Measurements from ENCODE around the gene FLNB.
A peak's percentile ranks its signal among the peaks of the same experiment; 100 is the strongest.
"Not testable (repeated sequence)": the region's sequence is repeated elsewhere in the genome, so short reads cannot be mapped to it uniquely, and the experiment has no call there.

The FLNB gene

DNA sequence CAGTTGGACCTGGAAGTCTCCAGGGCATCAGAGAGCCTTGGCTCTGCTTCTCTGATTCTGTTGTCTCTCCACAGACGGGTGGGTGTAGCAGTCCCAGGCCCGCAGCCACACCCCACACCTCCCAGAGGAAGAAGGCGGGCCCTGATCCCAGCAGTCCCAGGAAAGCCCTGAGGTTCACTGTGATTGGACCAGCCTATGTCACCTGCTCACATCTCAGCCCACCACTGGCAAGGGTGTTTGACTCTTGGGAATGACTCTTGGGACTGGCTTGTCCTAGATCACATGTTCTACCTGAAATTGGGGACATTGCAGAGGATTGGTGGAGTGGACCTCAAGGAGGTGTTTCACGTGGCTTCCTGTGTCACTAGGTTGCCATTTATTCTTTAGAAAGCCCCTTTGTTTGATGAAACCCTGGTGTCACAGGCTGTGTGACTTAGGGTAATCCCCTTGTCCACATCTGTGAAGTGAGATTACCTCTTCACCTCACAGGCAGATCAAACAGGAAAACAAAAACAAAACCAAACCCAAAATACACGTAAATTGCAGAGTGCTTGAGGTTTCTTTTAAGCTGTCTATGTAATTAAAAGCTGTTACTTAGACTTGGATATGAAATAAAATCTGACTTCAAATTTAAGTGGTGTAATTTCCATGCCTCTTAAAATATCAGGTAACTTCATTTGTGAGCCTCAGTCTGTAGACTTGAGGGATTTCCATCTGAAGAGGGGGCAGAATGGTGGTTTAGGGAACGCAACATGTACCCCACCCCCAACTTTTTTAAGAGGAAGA is 26.7 kb downstream of the FLNB start:
- DNase-seq = no peak

DNA sequence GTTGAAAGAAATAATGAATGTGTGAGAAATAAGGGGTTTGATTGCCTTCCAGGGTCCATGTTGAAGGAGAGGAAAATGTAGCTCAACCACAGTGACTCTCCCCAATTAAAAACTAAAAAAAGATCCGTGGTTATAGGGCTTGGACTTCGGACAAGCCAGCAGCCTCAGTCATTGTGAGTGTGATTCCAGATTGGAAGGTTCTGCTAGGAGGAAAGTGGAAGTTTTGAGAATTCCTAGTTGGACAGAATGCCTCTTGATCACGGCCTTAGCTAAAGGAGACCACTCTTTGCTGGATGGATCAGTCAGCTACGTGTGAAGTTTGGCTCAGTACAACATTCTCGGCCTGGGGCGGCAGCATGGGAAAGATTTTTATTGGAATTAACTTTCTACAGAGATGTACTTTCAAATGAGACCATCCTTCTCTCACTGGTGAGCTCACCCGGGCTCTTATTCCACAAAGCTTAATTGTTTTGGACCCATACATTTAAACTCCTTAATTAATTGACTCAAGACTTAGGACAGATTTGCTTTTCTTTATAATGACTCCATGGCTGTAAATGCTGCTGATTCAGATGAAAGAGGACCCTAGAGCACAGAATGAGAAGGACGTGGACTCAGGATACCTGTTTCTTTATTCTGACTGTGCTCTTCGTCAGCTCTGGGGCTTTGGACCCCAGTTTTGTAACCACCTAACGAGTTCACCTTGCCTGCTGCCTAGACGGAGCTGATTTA is 27.5 kb downstream of the FLNB start:
- no peak for DNase-seq

DNA sequence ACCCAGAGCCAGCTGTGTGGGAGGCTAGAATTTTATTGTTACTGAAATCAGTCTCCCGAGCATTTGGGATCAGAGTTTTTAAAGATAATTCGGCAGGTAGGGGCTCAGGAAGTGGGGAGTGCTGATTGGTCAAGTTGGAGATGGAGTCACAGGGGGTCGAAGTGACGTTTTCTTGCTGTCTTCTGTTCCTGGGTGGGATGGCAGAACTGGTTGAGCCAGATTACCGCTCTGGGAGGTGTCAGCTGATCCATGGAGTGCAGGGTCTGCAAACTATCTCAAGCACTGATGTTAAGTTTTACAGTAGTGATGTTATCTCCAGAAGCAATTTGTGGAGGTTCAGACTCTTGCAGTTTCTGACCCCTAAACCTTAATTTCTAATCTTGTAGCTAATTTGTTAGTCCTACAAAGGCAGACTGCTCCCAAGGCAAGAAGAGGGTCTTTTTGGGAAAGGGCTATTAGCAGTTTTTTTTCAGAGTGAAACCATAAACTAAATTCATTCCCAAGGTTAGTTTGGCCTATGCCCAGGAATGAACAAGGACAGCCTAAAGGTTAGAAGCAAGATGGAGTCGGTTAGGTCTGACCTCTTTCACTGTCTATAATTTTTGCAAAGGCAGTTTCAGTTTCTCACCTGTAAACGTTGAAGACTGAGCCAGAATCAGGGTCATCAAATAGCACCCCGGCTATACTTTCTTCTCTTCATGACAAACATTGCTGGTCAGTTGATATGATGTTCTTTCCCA is 28.2 kb downstream of the FLNB start:
- DNase-seq = no peak

DNA sequence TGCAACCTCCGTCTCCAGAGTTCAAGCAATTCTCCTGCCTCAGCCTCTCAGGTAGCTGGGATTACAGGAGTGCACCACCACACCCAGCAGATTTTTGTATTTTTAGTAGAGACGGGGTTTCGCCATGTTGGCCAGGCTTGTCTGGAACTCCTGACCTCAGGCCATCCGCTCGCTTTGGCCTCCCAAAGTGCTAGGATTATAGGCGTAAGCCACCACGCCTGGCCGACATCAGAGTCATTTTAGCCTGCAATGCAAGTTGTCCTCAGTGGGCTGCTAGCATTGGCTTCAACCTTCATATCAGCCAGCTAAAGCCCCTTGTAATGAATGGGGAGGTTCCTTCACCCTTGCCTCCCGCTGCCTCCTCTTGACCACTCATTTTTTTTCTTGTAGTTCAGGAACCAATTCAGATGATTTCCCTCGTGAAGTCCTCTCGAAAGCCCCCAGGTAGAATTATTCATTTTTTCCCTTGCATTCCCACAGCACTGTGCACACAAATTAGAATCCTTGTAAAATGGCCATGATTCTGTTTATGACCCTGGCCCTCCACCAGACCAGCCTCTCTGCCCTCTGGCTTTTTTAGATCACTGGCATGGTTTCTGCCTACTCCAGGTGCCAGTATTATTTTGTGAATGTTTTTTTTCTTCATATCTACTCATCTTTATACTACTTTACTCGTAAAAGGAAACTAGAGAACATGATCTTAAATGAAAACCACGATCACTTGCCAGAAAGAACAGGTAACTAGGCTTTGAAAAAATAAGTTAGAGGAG is 29.1 kb downstream of the FLNB start:
- no peak for DNase-seq

DNA sequence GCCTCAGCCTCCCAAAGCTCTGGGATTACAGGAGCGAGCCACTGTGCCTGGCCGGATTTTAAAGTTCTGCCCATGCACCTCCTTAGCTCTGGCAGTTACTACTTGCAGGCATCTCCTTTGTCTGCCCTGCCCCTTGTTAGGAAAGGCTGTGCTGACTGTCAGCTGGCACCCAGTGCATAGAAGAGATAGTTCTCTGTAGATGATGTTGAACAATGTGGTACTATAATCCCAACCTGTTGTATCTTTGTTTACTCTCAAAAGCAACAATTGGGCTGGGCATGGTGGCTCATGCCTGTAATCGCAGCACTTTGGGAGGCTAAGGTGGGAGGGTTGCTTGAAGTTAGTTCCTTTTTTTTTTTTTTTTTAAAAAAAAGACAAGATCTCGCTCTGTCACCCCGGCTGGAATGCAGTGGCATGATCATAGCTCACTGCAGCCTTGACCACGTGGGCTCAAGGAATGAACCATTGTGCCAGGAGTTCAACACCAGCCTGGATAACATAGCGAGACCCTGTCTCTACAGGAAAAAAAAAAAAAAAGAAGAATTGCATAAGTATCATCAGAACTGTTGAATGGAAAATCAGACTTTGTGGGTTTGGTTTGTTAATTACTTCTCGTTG is 30.6 kb downstream of the FLNB start:
- DNase-seq = no peak

DNA sequence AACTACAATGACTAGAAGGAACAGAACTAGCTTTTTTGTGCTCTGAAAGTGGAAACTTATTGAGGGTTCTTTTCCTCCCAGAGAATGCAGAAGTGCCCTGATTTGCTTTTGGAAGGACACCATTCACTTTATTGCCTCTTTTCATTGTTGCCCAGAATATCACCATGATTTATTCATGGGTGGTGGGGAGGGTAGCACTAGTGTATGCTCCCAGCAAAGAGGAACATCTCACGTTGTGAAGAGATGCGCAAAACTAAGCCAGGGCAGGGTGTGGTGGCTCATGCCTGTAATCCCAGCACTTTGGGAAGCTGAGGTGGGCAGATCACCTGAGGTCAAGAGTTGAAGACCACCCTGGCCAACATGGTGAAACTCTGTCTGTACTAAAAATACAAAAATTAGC is 31.4 kb downstream of the FLNB start:
- no peak for DNase-seq

DNA sequence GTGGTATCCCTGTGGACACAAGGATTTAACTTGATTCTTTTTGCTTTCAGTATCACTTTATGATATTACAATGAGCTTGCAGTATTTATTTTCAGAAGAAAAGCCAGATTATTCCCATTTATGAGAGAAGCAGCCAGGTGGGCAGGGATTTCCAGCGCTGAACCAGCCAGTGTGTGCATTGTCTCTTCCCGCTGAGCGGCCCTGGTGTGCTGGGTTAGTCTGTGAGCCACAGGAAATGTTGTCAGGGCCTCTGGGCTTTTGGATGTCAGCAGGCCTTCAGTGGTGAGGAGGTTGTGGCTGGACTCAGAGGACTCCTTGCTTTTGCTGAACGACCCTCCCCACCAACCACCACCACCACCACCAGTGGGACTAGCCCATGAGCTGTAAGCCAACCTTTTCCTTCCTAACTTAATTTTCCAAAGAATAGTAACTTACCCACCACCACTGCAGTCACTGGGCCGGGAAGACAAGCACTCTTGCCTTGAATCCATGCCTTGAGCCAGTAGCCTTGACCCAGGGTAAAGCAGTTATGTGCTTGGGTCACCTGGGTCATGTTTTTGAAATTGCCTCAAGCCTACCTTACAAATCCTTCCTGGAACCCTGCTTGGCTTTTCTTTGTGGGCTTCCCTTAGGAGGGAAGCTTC is 33.1 kb downstream of the FLNB start:
- peak; percentile 62 for DNase-seq

DNA sequence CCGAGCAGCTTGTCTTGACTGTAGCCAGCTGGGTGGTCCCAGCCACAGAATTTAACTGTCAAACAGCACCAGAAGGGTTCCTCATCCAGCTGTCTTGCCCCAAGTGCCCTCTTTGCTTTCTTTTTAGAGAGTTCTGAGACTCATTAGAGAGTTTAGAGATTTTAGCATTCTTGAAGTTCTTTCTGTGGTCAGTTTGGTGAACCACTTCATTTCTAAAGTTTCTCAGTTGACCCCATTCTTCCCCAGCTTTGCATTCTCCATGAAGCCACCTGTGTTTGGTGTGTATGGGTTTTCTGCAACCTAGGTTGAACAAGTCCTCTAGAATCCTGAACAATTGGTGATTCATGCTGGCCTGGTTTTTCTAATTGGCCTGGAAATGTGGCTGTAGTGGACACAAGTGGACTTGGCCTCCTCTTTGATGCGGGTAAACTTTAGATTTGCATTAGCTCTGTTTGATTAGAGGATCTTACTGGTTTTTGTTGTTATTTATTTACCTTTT is 33.7 kb downstream of the FLNB start:
- no peak for DNase-seq

DNA sequence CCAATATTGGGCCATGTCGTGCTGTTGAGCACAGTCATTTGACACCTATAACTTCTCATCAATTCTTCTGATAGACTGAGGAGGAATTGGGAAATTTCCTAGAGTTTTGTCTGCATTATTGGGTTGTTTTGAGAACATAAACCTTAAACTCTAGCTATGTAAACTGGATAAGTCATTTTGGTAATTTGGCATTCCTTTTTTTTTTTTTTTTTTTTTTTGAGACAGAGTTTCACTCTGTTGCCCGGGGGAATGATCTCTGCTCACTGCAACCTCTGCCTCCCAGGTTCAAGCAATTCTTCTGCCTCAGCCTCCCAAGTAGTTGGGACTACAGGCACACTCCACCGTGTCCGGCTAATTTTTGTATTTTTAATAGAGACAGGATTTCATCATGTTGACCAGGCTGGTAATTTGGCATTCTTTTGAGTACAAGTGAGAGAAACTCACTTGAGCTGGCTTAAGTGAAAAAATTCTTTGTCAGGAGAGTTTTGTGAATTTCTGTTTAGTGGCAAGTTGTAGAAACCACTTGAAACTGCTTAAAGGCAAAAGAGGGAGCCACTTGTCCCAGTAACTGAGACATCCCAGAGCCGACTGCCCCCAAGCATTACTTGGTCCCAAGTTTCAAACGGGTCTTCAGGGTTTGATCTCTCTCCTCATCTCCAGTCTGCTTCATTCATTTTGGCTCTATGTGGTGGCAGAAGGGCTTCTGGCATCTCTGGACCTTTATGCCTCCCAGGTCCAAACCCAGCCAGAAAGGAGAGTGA is 34.9 kb downstream of the FLNB start:
- DNase-seq = no peak

DNA sequence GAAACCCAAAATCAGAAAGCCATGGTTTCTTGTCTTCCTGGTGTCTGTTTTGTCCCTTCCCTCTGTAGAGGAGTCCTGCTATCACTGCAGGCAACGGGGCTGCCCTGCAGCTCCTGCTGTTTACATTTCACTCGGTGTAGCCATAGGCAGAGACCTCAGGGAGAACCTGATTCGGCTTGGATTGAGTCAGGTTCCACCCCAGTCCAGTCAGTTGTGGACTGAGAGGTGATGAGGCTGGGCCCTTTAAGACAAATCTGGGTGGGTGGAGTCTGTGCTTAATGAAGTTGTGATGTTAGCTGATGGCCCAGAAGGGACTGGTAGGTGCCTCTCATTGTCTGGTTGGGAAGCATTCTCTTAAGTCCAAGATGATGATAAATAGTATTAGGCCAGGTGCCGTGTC is 35.7 kb downstream of the FLNB start:
- DNase-seq = no peak

DNA sequence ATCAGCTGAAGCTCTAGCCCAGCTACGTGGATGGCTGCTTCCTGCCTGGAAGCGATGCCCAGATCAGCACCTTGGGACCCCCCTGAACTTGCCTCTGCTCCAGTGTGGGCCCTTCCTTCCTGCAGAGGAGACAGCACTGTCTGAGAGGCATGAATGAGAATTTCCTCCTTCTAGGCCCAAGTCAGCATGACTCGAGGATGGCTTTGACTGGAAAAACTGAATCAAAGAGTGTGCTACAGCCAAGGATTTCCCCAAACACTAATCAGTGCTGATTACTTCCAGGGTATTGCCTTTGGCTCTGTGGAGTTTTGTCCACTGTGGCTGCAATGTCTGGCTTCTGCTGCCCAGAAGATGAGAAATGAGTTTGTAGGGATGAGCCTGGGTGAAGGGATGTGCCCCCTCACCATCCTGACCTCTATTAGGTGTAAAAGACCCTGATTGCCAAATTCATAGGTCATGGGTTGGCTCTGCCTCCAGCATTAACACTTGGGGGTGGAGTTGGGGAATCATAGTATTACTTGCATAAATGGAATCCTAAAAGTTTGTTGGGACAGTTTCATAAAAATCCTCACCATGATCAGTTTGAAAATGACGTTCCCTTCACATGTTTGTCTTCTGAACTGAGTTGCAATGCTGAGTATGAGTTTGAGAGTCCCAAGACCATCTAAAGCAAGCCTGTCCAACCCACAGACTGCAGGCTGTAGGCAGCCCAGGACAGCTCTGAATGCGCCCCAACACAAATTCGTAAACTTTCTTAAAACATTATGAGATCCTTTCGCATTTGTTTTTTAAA is 36.7 kb downstream of the FLNB start:
- no peak for DNase-seq

DNA sequence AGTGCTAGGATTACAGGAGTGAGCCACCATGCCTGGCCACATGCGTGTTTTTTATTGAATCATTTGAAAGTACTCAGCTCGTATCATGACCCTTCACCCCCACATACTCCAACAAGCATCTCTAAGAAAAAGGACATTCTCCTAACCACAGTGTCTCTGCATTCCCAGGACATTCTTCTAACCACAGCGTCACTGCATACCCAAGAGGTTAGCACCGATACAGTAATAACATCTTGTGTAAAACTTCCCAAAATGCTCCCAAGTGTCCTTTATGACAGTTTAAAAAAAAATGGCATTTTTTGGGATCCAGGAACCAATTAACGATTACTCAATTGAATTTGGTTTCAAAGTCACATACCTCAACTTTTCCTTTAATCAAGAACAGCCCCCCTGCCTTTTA is 39.6 kb downstream of the FLNB start:
- no peak for DNase-seq

DNA sequence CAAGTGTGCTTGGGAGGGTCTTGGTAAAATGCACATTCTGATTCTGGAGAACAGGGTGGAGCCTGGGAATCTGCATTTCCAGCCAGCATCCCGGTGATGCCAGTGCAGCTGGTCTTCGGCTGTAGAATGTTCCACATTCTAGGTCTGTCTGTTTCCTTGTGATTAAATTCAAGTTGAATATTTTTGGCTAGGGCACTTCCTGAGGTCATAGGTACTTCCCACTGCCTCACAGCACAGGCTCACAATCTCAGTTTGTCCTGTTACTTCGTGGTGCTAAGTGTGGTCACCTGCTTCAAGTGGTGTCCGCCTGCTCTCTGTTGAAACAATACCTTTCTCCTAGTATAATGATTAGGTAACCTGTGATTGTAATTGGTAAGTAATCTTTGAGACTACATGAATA is 40.1 kb downstream of the FLNB start:
- DNase-seq = no peak

DNA sequence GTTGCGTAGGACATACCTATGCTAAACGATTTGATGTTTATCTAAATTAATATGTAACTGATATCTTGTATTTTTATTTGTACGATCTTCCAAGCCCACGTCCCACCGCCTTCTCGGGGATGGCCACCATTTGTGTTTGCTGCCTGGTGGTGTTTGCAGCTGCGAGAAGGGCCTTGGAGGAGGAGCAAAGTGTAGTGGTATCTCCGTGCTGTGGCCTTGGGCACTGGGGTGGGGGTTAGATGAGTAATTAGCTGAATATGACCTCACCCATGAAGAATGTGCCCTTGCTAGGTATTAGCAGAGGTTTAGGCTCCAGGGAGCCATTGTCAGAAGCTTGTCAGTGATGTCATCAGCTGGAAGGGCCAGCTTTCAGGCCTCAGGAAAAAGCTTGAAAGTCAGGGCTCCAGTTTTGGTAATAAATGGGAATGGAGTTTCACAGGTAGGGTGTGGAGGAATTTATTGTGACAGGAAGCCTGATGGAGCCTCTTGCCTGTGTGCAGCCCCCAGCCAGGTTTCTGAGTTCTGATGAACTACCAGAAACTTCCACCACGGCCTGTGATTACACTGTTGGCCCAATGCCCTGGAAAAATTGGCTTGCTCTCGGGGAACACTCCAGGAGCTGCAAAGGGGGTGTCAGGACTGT is 41.0 kb downstream of the FLNB start:
- no peak for DNase-seq

DNA sequence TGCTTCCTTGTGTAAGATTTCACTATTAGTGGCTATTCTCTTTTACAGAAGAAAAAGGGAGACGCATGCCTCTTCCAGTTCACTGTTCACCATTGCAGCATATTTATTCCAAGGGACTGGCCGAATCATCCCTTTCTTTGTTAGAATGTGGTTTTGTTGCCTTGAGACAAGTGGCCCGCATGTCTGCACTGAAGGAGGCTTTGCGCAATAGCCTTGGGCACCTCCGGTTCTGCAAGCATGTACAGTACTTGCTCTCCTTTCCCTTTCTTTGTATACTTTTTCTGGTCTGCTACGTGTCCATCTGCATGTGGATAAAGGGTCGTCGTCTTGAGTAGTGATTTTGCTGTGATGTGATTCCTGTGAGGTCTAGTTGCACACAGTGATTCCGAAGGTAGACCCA is 43.0 kb downstream of the FLNB start:
- DNase-seq = no peak

DNA sequence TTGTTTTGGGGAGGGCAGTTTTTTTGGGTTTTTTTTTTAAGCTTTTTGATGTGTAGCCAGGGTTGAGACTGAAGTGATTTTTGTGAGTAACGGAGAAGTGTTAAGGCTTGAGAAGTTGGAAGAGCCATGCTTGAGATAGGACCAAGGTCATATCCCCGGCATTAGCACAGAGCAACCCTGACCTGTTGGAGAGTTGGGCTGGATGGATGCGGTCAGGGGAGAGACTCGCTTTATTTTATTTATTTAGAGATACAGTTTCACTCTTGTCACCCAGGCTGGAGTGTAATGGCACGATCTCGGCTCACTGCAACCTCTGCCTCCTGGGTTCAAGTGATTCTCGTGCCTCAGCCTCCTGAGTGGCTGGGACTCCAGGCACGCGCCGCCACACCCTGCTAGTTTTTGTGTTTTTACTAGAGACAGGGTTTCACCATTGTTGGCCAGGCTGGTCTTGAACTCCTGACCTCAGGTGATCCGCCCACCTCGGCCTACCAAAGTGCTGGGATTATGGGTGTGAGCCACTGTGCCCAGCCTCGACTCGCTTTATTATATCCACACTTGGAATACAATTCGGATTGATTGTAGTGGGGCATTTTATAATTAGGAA is 43.5 kb downstream of the FLNB start:
- DNase-seq = not testable (repeated sequence)

DNA sequence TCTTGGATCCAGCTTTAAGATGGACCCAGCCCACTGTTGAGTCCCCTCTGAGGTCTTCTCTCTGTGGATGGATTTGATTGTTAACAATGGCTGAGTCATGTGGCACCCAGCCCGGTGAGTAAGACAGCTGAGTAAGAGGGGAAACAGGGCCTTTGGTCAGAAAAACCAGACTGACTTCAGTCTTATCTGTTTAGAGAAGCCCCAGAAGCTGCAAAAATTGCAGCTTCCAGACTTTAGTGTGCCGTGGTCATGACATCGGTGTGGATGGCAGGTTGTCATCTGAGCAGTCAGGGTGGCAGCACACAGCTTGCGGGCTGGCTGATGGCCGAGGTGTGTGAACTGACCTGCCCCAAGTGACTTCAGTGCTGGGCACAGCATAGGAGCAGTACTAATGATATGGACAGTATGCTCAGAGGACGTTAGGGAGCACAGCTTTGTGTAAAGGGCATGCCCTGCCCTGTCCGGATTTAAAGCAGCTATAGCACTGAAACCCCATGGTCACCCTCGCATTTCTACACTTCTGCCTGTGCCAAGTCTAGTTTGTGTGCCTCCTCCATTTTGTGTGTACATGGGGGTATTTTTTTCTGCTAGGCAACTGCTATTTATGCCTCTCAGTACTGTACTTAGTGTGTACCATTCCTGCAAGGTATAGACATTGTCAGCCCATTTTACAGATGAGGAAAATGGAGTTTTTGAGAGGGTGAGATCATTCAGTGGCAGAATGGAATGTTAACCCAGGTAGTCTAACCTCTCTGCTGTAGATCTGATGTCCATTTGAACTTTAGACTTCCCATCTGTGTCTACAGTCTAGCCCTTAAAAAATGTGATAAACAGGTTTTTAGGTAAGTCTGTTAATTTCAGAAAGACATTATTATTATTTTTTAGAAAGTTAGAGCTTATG is 44.4 kb downstream of the FLNB start:
- no peak for DNase-seq

DNA sequence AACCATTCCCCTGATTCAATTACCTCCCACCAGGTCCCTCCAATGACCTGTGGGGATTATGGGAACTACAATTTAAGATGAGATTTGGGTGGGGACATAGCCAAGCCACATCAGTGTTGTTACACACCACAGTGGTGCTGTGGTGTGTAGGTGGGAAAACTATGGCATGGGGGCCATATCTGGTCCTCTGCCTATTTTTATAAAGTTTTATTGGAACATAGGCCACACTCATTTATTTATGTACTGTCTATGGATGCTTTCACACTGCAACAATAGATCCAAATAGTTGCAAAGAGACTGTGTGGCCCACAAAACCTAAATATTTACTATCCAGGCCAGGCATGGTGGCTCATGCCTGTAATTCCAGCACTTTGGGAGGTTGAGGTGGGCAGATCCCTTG is 46.4 kb downstream of the FLNB start:
- DNase-seq = no peak

All from retina (tissue), 1 donor.